ENCODE data around the gene ZFP57.

ZFP57 gene

DNA sequence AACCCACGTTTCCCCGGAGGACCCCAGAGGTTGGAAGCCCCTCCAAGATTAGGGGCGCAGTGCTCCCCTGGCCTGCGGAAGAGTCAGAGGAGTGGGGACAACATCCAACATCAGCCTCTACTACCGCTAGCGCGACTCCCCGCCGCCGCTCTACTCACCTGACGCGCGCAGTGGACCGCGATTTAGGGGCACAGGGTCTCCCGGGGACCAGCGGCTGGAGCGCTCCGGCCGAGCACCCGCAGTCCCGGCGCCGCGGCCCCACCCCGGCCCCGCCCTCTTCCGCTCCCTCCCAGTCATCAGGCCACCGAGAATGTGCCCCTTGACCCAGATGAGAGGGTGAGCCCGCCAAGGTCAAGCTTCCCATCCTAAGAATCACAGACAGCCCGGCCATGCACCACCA is at the start of gene ZFP57:
Gene ZFP57 (minus strand): TSS at position 249 of the 400 bp plus-strand sequence. CDS start 4,149 bp downstream, outside the sequence.
- DNase-seq, result no peak

DNA sequence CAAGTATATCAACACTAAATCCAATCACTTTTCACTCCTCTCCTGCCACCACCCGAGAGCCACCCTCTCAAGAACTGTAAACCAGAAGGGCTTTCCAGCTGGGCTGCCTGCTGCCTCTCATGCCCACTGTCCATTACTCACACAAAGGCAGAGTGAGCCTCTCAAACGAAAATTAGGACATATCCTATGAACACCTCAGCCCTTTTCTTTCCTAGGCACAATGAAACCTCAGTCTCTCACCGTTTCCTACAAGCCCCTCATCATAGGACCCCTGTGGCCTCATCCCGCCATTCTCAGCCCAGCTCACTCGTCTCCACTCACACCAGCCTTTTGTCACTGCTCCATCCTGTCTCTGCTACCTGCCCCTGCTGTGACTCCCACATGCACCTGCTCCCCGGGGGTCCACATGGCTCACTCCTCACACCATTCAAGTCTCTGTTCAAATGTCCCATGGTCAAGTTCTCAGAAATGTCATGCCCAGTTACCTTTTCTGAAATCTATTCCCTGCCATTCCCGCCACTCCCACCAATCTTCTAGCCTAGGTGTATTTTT is 49.7 kb upstream of the ZFP57 start:
- DNase-seq, result no peak

DNA sequence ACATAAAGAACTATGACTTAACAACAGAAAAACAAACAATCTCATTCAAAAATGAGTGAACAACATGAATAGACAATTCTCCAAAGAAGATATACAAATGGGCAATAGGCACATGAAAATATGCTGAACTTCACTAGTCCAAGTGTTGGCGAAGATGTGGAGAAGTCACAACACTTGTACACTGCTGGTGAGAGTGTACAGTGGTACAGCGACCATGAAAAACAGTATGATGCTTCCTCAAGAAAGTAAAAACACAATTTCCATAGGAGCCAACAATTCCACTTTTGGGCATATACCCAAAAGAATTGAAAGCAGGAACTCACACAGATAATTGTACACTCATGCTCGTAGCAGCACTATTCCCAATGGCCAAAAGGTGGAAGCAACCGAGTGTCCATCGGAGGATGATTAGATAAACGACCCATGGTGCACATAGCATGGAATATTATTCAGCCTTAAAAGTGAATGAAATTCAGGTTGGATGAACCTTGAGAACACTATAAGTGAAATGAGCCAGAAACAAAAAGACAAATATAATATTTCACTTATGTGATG is 48.9 kb upstream of the ZFP57 start:
- no peak for DNase-seq

DNA sequence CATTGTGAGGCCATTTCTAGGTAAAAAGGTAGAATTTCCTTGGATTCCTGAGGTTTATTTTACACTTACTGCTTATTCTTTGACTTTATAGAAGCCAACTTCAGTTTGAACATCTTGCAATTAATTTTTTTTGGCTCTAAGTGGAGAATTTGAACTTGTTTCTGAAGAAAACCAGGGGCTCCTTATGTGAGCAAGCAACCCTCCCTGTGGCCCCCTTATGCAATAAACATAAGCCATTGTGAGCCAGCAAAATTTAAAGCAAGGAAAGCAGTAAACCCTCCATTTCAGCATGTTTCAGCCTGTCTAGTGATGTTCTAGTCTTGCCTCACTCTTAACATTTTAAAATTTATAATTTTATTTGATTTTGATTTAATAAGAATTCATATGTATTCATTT is 47.9 kb upstream of the ZFP57 start:
- DNase-seq, result no peak

DNA sequence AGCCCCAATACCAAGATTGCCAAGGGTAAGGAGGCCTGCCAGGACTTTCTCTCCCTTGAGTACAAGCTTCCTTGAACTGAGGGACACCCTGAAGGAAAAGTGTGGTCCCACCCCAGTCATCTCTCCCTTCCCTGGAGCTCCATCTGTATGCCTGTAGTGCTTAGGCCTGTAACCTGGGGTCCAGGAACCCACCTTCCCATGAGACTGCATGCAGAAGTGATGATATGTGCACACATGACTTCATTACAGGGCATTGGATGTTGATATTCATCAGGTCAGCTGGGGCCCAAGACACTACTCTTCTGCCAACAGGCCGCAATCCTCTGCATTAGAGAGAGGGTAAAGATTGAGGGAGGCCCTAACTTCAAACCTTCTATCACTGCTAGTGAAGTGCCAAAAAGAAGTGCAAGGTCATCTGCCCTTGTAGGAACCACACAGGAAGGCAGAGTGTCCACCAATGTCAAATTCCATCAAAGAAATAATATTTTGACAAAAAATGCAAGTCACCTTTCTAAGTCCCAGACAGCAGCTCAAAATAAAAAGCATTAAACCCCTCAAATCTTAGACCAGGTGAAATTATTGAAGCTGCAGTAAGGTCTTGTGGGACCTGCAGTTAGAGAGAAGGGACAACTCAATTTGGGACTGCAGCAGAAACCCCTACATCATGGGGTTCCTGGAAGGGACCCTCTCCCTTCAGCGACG is 47.4 kb upstream of the ZFP57 start:
- DNase-seq, result no peak

DNA sequence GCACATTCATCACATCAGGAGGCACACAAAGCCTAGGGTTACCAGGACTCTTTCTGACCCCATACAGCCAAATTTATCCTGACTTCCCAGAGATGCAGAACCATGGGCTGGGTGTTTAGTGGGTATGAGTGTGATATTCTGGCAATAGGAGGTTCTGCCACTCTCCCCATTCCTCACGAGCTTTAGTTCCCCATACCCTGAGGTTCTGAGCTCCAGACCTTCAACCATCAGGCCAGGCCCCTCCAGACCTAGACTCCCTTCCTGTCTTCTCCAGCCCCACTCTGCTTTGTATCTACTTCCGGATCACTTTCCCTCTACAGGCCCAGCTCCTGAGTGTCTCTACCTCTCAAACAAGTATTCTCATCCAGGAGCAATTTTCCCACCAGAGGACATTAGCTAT is 46.7 kb upstream of the ZFP57 start:
- no peak for DNase-seq

DNA sequence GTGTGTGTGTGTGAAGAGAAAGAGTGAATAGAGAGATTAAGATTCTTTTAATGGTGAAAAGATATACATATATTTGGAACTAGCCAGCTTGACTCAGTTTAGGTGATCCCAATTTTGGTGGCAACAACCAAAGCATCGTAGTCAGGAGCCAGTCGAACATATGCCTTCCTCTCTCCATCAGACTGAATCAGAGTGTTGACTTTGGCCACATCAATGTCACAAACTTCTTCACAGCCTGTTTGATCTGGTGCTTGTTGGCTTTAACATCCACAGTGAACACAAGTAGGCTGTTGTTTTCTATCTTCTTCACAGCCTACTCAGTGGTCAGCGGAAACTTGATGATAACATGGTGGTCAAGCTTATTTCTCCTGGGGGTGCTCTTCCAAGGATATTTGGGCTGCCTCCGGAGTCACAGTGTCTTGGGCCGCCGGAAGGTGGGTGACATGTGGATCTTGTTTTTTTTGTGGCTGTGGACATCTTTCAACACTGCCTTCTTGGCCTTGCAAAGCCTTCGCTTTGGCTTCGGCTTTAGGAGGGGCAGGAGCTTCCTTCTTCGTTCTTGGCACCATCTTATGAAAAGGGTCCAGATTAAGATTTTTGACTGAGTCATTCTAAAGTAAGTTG is 45.7 kb upstream of the ZFP57 start:
- no peak for DNase-seq

DNA sequence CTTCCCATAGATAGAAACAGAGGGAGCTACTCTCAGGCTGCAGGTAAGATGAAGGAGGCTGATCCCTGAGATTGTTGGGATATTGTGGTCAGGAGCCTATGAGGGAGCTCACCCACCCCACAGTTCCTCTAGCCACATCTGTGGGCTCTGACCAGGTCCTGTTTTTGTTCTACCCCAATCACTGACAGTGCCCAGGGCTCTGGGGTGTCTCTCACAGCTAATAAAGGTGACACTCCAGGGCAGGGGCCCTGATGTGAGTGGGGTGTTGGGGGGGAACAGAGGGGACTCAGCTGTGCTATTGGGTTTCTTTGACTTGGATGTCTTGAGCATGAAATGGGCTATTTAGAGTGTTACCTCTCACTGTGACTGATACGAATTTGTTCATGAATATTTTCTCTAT is 45.0 kb upstream of the ZFP57 start:
- DNase-seq, result no peak

DNA sequence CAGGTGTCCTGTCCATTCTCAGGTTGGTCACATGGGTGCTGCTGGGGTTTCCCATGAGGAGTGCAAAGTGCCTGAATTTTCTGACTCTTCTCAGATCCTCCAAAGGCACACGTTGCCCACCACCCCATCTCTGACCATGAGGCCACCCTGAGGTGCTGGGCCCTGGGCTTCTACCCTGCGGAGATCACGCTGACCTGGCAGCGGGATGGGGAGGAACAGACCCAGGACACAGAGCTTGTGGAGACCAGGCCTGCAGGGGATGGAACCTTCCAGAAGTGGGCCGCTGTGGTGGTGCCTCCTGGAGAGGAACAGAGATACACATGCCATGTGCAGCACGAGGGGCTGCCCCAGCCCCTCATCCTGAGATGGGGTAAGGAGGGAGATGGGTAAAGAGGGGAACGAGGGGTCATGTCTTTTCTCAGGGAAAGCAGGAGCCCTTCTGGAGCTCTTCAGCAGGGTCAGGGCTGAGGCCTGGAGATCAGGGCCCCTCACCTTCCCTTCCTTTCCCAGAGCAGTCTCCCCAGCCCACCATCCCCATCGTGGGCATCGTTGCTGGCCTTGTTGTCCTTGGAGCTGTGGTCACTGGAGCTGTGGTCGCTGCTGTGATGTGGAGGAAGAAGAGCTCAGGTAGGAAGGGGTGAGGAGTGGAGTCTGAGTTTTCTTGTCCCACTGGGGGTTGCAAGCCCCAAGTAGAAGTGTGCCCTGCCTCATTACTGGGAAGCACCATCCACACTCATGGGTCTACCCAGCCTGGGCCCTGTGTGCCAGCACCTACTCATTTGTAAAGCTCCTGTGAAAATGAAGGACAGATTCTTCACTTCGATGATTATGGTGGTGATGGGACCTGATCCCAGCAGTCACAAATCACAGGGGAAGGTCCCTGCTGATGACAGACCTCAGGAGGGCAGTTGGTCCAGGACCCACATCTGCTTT is 44.3 kb upstream of the ZFP57 start:
- DNase-seq, result no peak

DNA sequence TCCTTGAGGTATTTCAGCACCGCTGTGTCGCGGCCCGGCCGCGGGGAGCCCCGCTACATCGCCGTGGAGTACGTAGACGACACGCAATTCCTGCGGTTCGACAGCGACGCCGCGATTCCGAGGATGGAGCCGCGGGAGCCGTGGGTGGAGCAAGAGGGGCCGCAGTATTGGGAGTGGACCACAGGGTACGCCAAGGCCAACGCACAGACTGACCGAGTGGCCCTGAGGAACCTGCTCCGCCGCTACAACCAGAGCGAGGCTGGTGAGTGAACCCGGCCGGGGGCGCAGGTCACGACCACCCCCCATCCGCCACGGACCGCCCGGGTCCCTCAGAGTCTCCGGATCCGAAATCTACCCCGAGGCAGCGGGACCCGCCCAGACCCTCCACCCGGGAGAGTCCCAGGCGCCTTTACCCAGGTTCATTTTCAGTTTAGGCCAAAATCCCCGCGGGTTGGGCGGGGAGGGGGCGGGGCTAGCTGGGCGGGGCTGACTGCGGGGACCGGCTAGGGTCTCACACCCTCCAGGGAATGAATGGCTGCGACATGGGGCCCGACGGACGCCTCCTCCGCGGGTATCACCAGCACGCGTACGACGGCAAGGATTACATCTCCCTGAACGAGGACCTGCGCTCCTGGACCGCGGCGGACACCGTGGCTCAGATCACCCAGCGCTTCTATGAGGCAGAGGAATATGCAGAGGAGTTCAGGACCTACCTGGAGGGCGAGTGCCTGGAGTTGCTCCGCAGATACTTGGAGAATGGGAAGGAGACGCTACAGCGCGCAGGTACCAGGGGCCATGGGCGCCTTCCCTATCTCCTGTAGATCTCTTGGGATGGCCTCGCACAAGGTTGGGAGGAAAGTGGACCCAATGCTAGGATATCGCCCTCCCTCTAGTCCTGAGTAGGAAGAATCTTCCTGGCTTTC is 43.0 kb upstream of the ZFP57 start:
- DNase-seq, result no peak

DNA sequence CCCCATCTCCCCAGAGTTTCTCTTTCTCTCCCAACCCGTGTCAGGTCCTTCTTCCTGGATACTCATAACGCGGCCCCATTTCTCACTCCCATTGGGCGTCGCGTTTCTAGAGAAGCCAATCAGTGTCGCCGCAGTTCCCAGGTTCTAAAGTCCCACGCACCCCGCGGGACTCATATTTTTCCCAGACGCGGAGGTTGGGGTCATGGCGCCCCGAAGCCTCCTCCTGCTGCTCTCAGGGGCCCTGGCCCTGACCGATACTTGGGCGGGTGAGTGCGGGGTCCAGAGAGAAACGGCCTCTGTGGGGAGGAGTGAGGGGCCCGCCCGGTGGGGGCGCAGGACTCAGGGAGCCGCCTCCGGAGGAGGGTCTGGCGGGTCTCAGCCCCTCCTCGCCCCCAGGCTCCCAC is 42.3 kb upstream of the ZFP57 start, which contains the start of gene HLA-F:
Gene HLA-F (plus strand): TSS at position 173 of the 404 bp plus-strand sequence. CDS start 30 bp downstream, at position 203.
- DNase-seq, result no peak

DNA sequence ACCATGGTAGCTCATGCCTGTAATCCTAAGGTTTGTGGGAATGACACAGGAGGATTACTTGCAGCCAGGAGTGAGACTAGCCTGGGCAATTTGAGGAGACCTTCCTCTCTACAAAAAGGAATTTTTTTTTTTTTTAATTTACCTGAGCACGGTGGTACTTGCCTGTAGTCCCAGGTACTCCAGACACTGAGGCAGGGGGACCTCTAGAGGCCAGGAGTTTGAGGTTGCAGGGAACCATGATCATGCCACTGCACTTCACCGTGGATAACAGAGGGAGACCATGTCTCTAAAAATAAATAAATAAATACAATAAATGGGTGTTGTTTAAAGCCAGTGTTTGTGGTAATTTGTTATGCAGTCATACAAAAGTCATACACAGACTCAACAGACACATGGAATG is 39.9 kb upstream of the ZFP57 start:
- DNase-seq, result no peak

DNA sequence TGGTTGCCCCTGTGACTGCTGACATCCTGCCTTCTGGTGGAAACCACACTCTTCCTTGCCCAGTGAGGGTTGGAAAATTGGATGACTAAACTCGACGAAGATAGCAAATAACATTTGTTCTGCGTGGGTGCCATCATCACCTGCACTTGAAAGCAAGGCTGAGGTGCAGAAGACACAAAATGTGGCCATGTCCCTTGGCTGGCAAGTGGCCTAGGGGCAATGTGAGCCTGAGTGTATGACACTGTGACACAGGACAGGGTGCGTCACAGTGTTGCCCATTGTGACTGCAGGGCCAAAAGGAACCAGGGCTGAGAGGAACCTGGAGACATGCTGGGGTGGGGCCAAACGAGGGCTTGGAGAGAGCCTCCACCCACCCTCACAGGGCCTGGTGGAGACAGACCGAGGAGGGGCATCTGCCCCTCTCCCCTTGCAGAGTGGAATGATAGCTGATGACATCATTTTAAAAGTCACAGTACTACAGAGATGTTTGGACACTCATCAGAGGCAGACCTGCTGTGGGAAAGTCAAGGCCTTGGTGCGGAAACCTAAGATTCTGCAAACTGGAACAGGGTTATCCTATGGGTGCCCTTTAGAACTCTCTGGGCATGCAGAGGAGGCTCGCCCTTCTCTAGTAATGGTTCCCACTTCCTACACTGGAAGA is 29.5 kb upstream of the ZFP57 start:
- no peak for DNase-seq

DNA sequence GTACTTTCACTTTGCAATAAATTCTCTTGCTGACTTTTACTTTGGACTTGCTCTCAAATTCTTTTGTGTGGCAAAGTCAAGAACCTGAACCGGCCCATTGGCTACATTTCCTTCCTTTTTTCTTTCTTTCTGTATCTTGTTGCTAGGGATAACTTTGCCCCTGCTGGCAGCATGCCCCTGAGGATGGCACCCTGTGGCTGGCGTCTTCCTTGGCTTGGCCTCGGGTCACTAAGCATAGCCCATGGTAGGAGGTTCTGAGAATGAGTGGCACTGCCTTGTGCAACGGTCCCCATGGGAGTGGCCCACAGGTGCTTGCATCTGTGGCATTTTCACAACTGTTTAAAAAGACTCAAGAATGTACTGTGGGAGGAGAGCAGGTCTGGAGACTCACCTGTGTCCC is 28.2 kb upstream of the ZFP57 start:
- DNase-seq, result no peak

DNA sequence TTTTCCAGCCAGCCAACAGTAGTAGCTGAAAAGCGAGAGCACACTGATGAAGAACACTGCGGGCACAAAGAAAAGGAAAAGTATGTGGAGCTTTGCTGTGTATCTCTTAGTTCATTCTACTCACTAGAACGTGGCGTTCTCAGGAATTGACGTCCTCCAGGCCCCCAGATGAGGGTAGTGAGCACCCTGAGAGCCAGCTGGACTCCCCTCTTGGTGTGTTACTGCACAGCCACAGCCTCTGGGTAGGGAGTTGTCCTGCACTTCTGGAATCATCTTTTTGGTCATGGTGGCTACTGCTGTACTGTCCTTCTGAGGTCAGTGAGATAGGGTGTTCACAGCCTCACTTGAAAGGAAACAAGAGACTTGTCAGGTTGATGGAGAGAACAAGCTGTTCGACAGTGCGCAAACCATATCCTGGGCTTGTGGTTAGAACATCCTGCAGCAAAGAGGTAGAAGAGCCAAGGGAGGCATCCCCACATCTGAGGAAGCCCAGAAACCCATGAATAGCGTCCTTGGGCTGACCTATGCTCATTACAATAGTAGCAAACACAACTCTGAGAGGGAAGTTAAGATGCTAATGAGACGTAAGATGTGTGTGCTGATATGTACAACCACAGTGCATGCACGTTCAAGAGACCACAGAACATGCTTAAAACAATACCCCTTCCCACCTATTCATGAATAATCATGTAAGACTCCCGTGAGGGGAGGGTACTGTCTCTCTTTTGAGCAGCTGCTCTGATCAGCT is 27.7 kb upstream of the ZFP57 start:
- DNase-seq, result no peak

DNA sequence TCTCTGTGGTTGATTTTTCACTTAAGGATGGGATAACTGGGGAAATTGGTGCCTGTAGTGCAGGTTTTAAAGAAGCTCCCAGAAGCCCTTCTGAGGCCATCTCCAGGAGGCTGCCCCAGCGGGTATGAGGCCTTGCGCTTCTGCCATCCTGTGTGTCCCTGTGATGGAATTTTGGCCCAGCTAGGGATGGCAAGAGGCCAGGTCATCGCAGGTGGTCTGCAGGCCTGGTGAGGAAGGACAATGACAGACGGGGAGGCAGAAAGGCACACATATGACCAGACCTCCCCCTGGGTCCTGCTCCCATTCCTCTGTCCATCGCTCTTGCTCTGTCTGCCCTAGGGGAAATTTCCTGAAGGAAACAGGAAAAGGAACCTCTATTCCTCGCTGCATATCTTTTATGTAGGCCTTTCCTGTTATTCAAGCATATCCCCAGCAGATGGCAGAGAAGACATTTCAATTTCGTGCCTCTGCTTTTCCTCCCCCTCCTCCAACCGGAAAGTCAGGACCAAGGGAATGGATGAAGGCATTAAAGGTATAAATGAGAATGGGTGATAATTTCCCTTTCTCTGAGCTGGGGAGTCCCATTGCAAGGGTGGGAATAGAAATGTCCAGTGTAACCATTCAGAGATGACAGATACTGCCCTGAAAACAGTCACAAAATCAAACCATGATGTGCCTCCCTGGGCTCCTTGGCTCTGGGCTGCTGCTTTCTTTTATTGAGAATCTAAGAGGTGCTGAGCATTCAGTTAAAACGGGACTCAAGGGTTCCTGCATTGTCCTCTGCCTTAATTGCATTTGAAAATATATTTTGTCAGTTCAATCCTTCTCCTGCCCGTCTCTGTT is 24.7 kb upstream of the ZFP57 start:
- DNase-seq, result no peak

DNA sequence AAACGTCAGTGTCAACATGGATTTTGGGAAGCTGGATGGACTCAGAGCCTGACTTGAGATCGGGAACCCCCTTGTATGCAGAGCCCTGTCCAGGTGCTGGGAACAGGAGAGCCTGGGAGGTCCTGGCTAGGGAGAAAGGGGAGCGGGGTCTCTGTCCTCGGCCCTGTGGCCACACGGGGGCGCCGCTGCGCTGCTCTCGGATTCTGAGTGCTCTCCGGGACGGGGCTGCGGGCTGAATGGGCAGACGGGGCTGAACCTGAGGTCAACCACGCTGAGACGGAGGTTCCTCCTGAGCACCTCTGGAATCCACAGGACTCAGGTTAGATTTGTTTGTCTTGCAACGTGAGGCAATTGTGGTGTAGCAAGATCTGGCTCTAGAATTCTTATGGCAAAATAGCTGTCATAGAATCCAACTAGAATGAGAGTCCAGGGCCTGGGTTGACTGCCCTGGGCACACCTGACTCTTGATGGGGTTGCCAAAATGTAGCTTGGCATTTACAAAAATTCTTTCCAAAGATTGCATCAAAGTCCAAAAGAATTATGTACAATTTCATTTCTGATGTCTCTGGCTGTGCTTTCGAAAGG is 21.7 kb upstream of the ZFP57 start:
- DNase-seq, result no peak

DNA sequence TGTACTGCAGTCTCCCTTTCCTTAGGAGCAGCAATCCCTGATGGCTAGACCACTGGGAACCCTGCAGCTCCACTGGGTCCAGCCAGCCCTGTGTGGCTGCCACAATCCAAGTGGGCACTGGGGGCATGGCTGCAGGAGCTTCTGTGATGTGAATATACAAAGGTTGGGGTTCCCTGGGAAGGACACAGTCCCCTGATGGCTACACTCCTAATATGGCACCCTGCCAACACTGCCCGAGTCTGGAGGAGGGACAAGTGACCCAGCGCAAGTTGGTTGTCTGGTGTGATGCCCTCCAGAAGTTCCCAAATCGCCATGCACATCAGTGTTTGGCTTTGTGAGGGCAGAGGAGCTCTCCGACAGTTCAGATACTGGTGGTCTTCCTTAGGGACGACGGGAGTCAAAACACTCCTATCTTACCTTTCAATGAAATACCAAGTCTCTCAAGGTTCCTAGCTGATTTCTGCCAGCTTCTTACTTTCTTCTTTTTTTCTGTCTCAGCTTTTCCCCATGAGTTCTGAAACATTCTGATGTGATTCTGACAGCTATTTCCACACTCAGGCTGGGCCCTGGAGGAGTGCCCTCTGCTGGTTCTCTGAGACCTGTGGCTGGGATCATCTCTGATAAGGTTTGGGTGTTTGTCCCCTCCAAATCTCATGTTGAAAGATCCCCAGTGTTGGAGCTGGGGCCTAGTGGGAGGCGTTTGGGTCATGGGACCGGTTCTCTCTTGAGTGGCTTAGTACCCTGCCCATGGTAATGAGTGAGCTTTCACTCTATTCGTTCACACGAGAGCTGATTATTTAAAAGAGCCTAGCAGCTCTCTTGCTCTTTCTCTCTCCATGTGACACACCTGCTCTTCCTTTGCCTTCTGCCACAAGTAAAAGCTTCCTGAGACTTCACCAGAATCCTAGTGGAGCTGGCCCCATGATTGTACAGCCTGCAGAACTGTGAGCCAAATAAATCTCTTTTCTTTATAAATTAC is 15.5 kb upstream of the ZFP57 start:
- DNase-seq, result no peak

All from SIG-M5 (cell line).